Endothelial cell of umbilical vein (primary cell): ENCODE measurements around the gene BST2. TPM values are rescaled to one million over a fixed set of nuclear protein-coding genes. Genes with fewer than 3 reads are reported as not detected.

Experiments used
- BruUV-seq: library from RNA; stranded (reverse); fragments of 400-500 nt; replicated peaks from 2 replicates; lab custom pipeline; 2021; lab: Mats Ljungman, UMichigan
- CTCF ChIA-PET: fragments of 300-600, 350-600 bp; sonication (Branson Sonifier 250); formaldehyde crosslinking; loops from one replicate; lab custom pipeline; 2021; ENCODE audit warnings: antibody characterized with exemption, inconsistent platforms; lab: Charles Lee
- POLR2A ChIA-PET: fragments of 300-600, 350-600 bp; sonication (Branson Sonifier 250); formaldehyde crosslinking; loops from one replicate; lab custom pipeline; 2021; ENCODE audit warnings: antibody characterized with exemption, inconsistent platforms; lab: Charles Lee
- DNase-seq: peaks from one replicate; pipeline ENCODE4 v3.0.0-alpha.2; 2011; ENCODE audit warnings: low read depth, low spot score
- FAIRE-seq: peaks from 2 replicates; lab custom pipeline; 2011; peaks lifted over from hg19 to GRCh38; lab: Jason Lieb, UNC
- H2AFZ ChIP-seq: 2 replicates; pipeline ENCODE4 v1.6.0; 2012; ENCODE audit warnings: low read depth, low read length, control low read depth, inconsistent platforms
- H3K27ac ChIP-seq: 2 replicates; pipeline ENCODE4 v1.5.1; 2011; ENCODE audit warnings: low read depth, mild to moderate bottlenecking, control low read depth, low read length, moderate library complexity; ENCODE audit not compliant: insufficient read depth
- H3K27me3 ChIP-seq, 2 experiments: 2 replicates each; pipeline versions ENCODE4 v1.6.0 to v1.6.1; 2011; ENCODE audit warnings: low read length in 2 of 2, mixed read lengths in 1 of 2; ENCODE audit not compliant: control insufficient read depth in 2 of 2, insufficient read depth in 2 of 2
- H3K36me3 ChIP-seq, 2 experiments: 2 replicates in 1 of 2; 3 replicates in 1 of 2; pipeline ENCODE4 v1.5.1; 2011; ENCODE audit warnings: low read length in 2 of 2, mild to moderate bottlenecking in 1 of 2, moderate library complexity in 1 of 2; ENCODE audit not compliant: control insufficient read depth in 2 of 2, insufficient read depth in 2 of 2; ENCODE audit errors: extremely low read depth in 1 of 2
- H3K4me1 ChIP-seq: 3 replicates; pipeline ENCODE4 v1.5.1; 2011; ENCODE audit warnings: mild to moderate bottlenecking, low read length; ENCODE audit not compliant: control insufficient read depth, insufficient read depth; ENCODE audit errors: extremely low read depth
- H3K4me2 ChIP-seq: 2 replicates; pipeline ENCODE4 v1.6.1; 2011; ENCODE audit warnings: low read length, control low read depth, mixed read lengths; ENCODE audit not compliant: insufficient read depth
- H3K4me3 ChIP-seq, 3 experiments: fragments of 200-600 bp in 1 of 3; sonication (generic), shearing (Covaris generic) in 1 of 3; replicated peaks in 1 of 3; 2 replicates each; pipeline ENCODE4 v1.5.1; 2011 to 2016; ENCODE audit warnings: control low read depth in 3 of 3, low read length in 3 of 3, mild to moderate bottlenecking in 2 of 3, inconsistent platforms in 1 of 3, low read depth in 1 of 3, moderate library complexity in 1 of 3; ENCODE audit not compliant: insufficient read depth in 1 of 3
- H3K79me2 ChIP-seq: 2 replicates; pipeline ENCODE4 v1.6.0; 2012; ENCODE audit warnings: low read length, inconsistent platforms; ENCODE audit not compliant: control insufficient read depth, insufficient read depth
- H3K9ac ChIP-seq: replicated peaks from 2 replicates; pipeline ENCODE3; 2011; ENCODE audit warnings: low read length, control low read depth; ENCODE audit not compliant: insufficient read depth; ENCODE audit errors: extremely low read depth
- H3K9me1 ChIP-seq: replicated peaks from 3 replicates; pipeline ENCODE4 v1.6.0; 2011; ENCODE audit warnings: mild to moderate bottlenecking, low read length; ENCODE audit not compliant: control insufficient read depth, insufficient read depth; ENCODE audit errors: extremely low read depth
- H3K9me3 ChIP-seq: replicated peaks from 2 replicates; pipeline ENCODE4 v1.5.1; 2012; ENCODE audit warnings: low read length, inconsistent platforms; ENCODE audit not compliant: control insufficient read depth, insufficient read depth
- H4K20me1 ChIP-seq: replicated peaks from 2 replicates; pipeline ENCODE3; 2011; ENCODE audit warnings: mild to moderate bottlenecking, low read length; ENCODE audit not compliant: control insufficient read depth, insufficient read depth; ENCODE audit errors: extremely low read depth
- CTCF ChIP-seq, 2 donors: IDR thresholded peaks; 1 replicate in 1 of 2; 2 replicates in 1 of 2; pipeline ENCODE4 v1.5.1; 2011; ENCODE audit warnings: low read length in 2 of 2, mild to moderate bottlenecking in 2 of 2, moderate library complexity in 2 of 2, control low read depth in 1 of 2, inconsistent platforms in 1 of 2, low read depth in 1 of 2; ENCODE audit not compliant: insufficient read depth in 1 of 2; ENCODE audit errors: extremely low read depth in 1 of 2
- EZH2 ChIP-seq: IDR thresholded peaks from 2 replicates; pipeline ENCODE4 v1.6.1; 2012; ENCODE audit warnings: borderline replicate concordance, low read depth, mild to moderate bottlenecking, moderate library complexity, low read length, inconsistent platforms; ENCODE audit not compliant: severe bottlenecking
- FOS ChIP-seq: IDR thresholded peaks from 2 replicates; pipeline ENCODE4 v1.6.1; 2011; ENCODE audit warnings: mild to moderate bottlenecking, low read length, moderate library complexity, borderline replicate concordance; ENCODE audit not compliant: insufficient read depth
- GATA2 ChIP-seq: IDR thresholded peaks from 2 replicates; pipeline ENCODE4 v1.7.0; 2011; ENCODE audit warnings: low read depth, mild to moderate bottlenecking, moderate library complexity, mixed read lengths, low read length; ENCODE audit not compliant: insufficient read length, insufficient read depth
- JUN ChIP-seq: IDR thresholded peaks from 2 replicates; pipeline ENCODE4 v1.6.1; 2011; ENCODE audit warnings: borderline replicate concordance, low read depth; ENCODE audit not compliant: insufficient read length, insufficient read depth
- MAX ChIP-seq: IDR thresholded peaks from 2 replicates; pipeline ENCODE4 v1.6.1; 2011; ENCODE audit not compliant: insufficient read depth, insufficient read length
- MYC ChIP-seq: IDR thresholded peaks from one replicate; pipeline ENCODE4 v1.6.1; 2011; ENCODE audit warnings: mild to moderate bottlenecking, low read depth, low read length
- POLR2A ChIP-seq: IDR thresholded peaks from 2 replicates; pipeline ENCODE4 v1.6.1; 2012; ENCODE audit warnings: low read depth, mild to moderate bottlenecking, control low read depth, low read length
- POLR2AphosphoS5 ChIP-seq: IDR thresholded peaks from 2 replicates; pipeline ENCODE4 v1.6.1; 2012; ENCODE audit warnings: low read depth, mild to moderate bottlenecking, control low read depth, low read length, moderate library complexity; ENCODE audit not compliant: insufficient read depth
- dilution Hi-C: fragments of 300-500 bp; cut with MboI; formaldehyde crosslinking; loops from one replicate; pipeline ENCODE4 v1.15.0; 2019; ENCODE audit warnings: low sequenced_read_pairs; ENCODE audit not compliant: extremely low pct_ligation_motif_present
- intact Hi-C: fragments of 100-400 bp; cut with micrococcal nuclease; formaldehyde crosslinking; loops from one replicate; pipeline ENCODE4 v1.10.0; 2022
- polyA plus RNA-seq, 4 experiments: library from polyadenylated mRNA; depleted of rRNA in 3 of 4; stranded (reverse) in 3 of 4; unstranded in 1 of 4; fragments of >200 nt; gene quantifications; 2 replicates each; pipeline versions ENCODE4 v1.2.1 to v1.2.3, GENCODE V29; 2011 to 2012; ENCODE audit warnings: missing spikeins in 1 of 4
- total RNA-seq: library from RNA; stranded (reverse); gene quantifications from 2 replicates; pipeline ENCODE4 v1.2.3, GENCODE V29; 2021

Gene BST2
- total and polyA plus RNA-seq, 2 donors (not counting 3 experiments of a cell fraction or from before 2014, with no cell fraction given): 21.2 to 146 TPM

GRCh38 chr19:17419154-17419620, 13.8 kb upstream of the BST2 start:
- FAIRE-seq: no peak
- BruUV-seq: TSS peak; percentile 98
- Histone ChIP-seq H3K79me2 (no peaks in the 10 kb centered on the region), H3K27ac (peak overlapping the region; percentile 64), H3K9me1 (no peaks in the 10 kb centered on the region), H4K20me1 (no peaks in the 10 kb centered on the region), H3K36me3 (no peaks in the 10 kb centered on the region), H3K4me2 (peak overlapping the region; percentile 75), H3K27me3 (no peaks in the 10 kb centered on the region), H3K9ac (peak overlapping the region; percentile 35), H3K4me3 (peak overlapping the region; percentile 27 to 63 (median 32)), H3K9me3 (no peaks in the 10 kb centered on the region), H3K4me1 (peaks cover 14% of the 10 kb centered on the region), H2AFZ (peak overlapping the region; percentile 61)
- intact Hi-C loops (loop anchor here (2.0 kb wide), 1 partner anchor 52 kb away; the partner anchor contains the start of gene SLC27A1), dilution Hi-C loops (no loop called here)
- TF ChIP-seq POLR2A (no peak), EZH2 (no peak), MYC (no peak), FOS (no peak), JUN (no peak), CTCF (IDR thresholded peaks at IDR 0.05; ENCODE audit: extremely low read depth in 1 of 2, insufficient read depth in 1 of 2, low read depth in 1 of 2, low read length in 2 of 2) (no peak), MAX (no peak), GATA2 (no peak), POLR2AphosphoS5 (no peak)
- no peak for DNase-seq
- POLR2A ChIA-PET: interaction anchor here (0.7 to 1.3 kb wide), 4 partner anchors 14 to 447 kb away, joined by 3 to 4 read pairs (median 4); partner anchors contain the start of gene BST2
- CTCF ChIA-PET: interaction anchor here (0.5 to 1.6 kb wide), 18 partner anchors 10 to 440 kb away, joined by 3 to 12 read pairs (median 4); partner anchors contain the start of genes BST2, CCDC194, DDA1 and MRPL34
